GM13977 (cell line): Measurements from ENCODE around the gene CCNY.

ENCODE experiments used
- DNase-seq: peaks from one replicate; pipeline ENCODE4 v3.0.0; 2012; ENCODE audit warnings: low spot score
- in situ Hi-C: fragments of 300-500 bp; cut with MboI; formaldehyde crosslinking; loops from one replicate; pipeline ENCODE4 v1.12.0; 2022; ENCODE audit warnings: low sequenced_read_pairs, low pct_unique_long_range_greater_than_20kb, mixed read lengths, inconsistent platforms; ENCODE audit not compliant: unreplicated experiment
- TF ChIP-seq, protein P1 (sequence below): IDR thresholded peaks from 2 replicates; pipeline ENCODE4 v1.5.1; 2012; ENCODE audit warnings: mild to moderate bottlenecking, control low read depth; ENCODE audit not compliant: insufficient read depth; ENCODE audit errors: extremely low read depth, missing control alignments

The CCNY gene

DNA sequence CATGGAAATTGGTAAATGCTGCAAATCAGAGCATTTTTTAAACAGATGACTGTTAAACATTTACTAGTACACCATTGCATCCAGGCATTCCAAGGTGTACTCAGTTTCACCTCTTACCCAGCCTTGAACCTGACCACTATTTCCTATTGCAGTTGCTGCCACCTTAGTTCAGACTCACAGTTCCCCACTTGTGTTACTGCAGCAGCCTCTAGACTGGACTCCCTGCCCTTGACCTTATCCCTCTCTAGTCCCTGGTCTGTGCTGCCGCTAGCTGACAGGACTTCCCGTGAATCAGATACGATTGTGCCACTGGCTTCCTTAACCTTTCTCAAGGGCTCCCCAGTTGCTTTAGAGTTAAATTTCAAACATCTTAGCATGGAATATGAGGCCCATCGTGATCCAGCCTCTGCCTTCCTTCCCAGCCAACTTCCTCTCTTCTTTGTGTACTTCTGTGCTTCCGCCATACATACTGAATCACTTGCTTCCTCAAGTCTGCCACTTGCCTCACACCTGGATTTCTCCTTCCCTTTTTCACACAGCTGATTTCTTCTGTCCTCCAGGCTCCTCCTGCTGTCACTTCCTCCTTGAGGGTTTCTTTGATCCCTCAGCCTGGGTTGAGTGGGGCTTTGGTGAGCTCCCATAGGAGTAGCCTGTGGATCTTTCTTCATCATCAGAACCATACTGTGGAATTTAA, 150.1 kb downstream of the CCNY start:
- TF ChIP-seq, protein P1, sequence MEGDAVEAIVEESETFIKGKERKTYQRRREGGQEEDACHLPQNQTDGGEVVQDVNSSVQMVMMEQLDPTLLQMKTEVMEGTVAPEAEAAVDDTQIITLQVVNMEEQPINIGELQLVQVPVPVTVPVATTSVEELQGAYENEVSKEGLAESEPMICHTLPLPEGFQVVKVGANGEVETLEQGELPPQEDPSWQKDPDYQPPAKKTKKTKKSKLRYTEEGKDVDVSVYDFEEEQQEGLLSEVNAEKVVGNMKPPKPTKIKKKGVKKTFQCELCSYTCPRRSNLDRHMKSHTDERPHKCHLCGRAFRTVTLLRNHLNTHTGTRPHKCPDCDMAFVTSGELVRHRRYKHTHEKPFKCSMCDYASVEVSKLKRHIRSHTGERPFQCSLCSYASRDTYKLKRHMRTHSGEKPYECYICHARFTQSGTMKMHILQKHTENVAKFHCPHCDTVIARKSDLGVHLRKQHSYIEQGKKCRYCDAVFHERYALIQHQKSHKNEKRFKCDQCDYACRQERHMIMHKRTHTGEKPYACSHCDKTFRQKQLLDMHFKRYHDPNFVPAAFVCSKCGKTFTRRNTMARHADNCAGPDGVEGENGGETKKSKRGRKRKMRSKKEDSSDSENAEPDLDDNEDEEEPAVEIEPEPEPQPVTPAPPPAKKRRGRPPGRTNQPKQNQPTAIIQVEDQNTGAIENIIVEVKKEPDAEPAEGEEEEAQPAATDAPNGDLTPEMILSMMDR = no peak
- no peak for DNase-seq
- in situ Hi-C loops = no loop called here

DNA sequence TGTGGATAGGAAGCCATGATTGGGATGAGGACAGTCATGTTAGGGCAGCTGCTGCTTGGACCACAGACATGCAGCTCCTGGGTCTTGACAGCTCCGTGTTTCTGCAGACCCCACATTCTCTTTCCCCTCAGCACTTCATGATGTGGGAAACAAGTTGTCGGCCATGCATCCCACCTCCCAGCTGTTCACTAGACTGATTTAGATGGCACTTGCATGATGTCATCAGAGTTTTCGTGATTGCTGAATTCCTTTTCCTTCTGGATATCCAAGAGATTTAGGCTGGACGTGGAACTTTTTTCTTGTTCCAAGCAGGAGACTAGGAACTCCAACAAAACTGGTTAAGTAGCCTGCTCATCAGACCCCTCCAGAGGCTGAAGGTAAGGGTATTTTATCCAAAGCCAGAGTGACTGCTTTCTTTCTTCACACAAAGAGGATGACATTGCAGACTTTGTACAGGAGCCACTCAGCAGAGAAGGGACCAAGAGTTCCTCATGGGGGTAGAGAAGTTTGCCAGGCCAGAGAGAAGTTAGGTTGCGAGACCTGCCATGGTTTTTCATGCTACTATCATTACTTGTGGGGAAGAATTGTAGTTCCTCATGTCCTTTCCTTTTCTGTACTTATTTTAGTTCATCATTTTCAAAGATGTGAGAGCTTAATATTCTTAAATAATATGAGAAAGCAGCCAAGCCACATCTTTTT, 151.2 kb downstream of the CCNY start:
- TF ChIP-seq, protein P1 = no peak
- no peak for DNase-seq
- in situ Hi-C loops = no loop called here

DNA sequence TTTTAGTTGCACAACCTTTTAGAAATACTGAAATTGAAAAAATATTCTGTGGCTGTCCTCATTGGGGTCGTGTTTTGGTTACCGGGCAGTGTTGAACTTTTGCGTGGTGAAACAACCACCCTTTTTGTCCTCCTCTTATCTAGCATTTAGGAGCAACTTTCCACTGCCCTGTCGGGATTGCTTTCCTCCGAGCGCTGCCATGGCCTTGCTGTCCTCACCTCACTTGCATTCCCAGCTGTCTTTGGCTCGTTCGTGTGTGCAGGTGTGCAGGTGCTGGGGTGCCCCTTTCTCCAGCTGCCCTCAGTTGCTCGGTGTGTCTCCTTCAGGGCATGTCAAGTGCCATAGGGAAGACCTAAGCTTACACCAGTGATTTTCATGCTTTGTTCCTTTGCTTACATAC, 151.9 kb downstream of the CCNY start:
- in situ Hi-C loops = no loop called here
- TF ChIP-seq, protein P1 = no peak
- DNase-seq = no peak

DNA sequence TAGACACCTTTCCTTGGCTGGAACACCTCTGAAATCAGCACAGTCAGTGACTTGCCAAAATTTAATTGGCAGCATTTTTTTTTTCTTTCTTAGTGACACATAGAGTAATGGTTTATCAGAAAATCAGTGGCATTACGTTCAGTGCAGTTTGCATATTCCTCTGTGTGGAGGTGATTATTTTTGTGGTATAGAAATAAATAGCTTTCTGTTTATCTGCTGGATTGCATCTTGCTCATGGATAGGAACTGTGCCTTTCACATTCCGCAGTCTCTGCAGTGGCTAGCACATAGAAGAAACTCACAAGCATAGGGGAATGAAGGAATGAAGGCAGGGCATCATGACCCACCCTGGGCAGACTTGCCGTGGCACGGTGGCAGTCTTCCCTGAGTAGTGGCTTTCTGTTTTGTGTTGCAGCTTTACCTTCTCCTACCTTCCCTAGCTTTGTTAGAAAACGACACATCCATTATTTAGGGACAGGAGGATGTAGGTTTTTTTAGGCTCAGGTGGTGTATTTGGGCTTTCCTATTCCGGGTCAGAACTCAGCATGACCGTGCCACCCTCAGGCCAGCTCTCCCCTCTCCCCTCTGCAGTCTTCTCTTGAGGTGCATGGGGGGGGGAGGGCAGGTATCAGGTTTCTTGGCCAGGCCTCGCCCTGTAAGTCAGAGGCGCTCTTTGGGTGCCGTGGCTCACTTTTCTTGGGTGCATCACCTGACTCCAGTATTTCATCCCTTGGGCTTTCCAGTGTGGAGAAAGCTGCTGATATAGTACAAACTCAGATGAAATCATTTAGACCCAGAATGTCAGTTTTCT, 156.3 kb downstream of the CCNY start:
- no peak for DNase-seq
- TF ChIP-seq, protein P1 = no peak
- in situ Hi-C loops = no loop called here

DNA sequence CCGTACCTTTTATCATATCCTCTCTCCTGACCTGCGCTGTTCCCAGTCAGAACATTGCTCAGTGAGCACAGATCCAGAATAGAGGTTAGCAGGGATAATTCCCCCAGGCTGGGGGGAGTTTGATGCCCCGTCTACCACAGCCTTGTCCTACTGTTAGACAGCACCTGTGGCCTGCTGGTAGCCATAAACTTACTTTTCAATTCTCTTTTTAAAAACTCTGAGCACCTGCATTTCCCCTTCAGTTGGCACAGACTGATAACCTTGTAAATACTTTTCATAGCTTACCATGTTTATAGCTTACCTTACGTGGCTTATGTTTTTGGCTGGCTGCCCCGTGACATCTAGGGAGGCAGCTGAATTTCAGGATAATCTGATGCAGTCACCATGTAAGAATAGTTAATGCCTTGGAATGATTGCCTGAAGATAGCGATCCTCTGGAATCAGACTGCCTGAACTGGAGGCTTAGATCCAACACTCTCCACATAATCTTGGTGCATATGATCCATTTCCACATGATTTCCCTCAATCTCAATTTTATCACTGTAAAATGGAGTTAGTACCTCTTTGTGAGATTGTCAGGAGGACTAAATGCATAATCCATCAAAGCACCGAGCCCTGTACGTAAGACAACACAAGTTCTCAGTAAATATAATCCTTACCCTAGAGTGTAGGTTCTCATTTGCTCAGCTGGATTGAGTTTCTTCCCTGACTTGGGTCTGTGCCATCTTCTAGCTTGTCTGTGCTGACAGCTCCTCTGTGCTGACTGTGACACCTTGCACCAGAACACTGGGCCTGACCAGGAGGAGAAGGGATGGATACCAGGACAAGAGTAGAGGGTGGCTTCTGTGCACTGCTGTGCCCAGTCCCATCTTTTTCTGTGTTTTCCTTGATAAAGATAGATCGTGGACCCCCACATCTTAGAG, 157.1 kb downstream of the CCNY start:
- TF ChIP-seq, protein P1 = no peak
- in situ Hi-C loops = no loop called here
- DNase-seq = no peak
